SH-SY5Y (cell line): ENCODE results near the gene NEU2.

Experiments used
- GATA2 ChIP-seq: IDR thresholded peaks from 2 replicates; pipeline ENCODE4 v1.6.1; 2011; ENCODE audit warnings: mild to moderate bottlenecking, low read depth, low read length
- GATA3 ChIP-seq: IDR thresholded peaks from 2 replicates; pipeline ENCODE4 v1.6.1; 2011; ENCODE audit warnings: low read depth, mild to moderate bottlenecking, low read length, moderate library complexity

GRCh38 chr2:233013650-233014049 lies 18.8 kb upstream of the NEU2 start:
- no peak for TF ChIP-seq GATA2
- no peak for TF ChIP-seq GATA3
